HEK293 (cell line): ENCODE data around the gene ATP6V1F.

Experiments
- ATF2 ChIP-seq: fragments of 450-650 bp; formaldehyde crosslinking; IDR thresholded peaks from 2 replicates; pipeline ENCODE4 v1.5.1; 2016; ENCODE audit warnings: missing biosample characterization, missing genetic modification characterization, low read depth
- GLI2 ChIP-seq: fragments of 450-650 bp; formaldehyde crosslinking; IDR thresholded peaks from 2 replicates; pipeline ENCODE4; 2017; ENCODE audit warnings: missing biosample characterization, missing genetic modification characterization, low read depth, borderline replicate concordance
- KLF1 ChIP-seq: fragments of 450-650 bp; formaldehyde crosslinking; IDR thresholded peaks from 2 replicates; pipeline ENCODE4 v1.5.1; 2016; ENCODE audit warnings: missing biosample characterization, missing genetic modification characterization
- OSR2 ChIP-seq: fragments of 450-650 bp; formaldehyde crosslinking; IDR thresholded peaks from 2 replicates; pipeline ENCODE4 v1.5.1; 2016; ENCODE audit warnings: missing biosample characterization, missing genetic modification characterization
- SETDB1 ChIP-seq: IDR thresholded peaks from one replicate; pipeline ENCODE4 v1.6.1; 2017; ENCODE audit warnings: mild to moderate bottlenecking, low read length, moderate library complexity, mixed read lengths; ENCODE audit not compliant: insufficient read length
- ZNF138 ChIP-seq: fragments of 450-650 bp; formaldehyde crosslinking; IDR thresholded peaks from 2 replicates; pipeline ENCODE4 v1.5.1; 2016; ENCODE audit warnings: missing biosample characterization, missing genetic modification characterization, borderline replicate concordance
- ZNF280D ChIP-seq: fragments of 450-650 bp; formaldehyde crosslinking; IDR thresholded peaks from 2 replicates; pipeline ENCODE4 v1.5.1; 2016; ENCODE audit warnings: missing biosample characterization, missing genetic modification characterization
- ZNF311 ChIP-seq: fragments of 450-650 bp; formaldehyde crosslinking; IDR thresholded peaks from 2 replicates; pipeline ENCODE4 v1.5.1; 2017; ENCODE audit warnings: missing biosample characterization, missing genetic modification characterization, borderline replicate concordance
- ZNF398 ChIP-seq: fragments of 450-650 bp; formaldehyde crosslinking; IDR thresholded peaks from 2 replicates; pipeline ENCODE4 v1.5.1; 2017; ENCODE audit warnings: missing biosample characterization, missing genetic modification characterization
- ZNF521 ChIP-seq: fragments of 450-650 bp; formaldehyde crosslinking; IDR thresholded peaks from 2 replicates; pipeline ENCODE4 v1.5.1; 2017; ENCODE audit warnings: missing biosample characterization, mild to moderate bottlenecking, missing genetic modification characterization
- ZNF792 ChIP-seq: fragments of 450-650 bp; formaldehyde crosslinking; IDR thresholded peaks from 2 replicates; pipeline ENCODE4 v1.5.1; 2016; ENCODE audit warnings: missing biosample characterization, missing genetic modification characterization
- TF ChIP-seq, protein P1 (sequence below): fragments of 450-650 bp; formaldehyde crosslinking; IDR thresholded peaks from 2 replicates; pipeline ENCODE4 v1.5.1; 2016; ENCODE audit warnings: missing biosample characterization, missing genetic modification characterization
- TF ChIP-seq, protein P2 (sequence below): fragments of 450-650 bp; formaldehyde crosslinking; IDR thresholded peaks from 2 replicates; pipeline ENCODE4 v1.5.1; 2016; ENCODE audit warnings: missing biosample characterization, missing genetic modification characterization
- TF ChIP-seq, protein P3 (sequence below): fragments of 450-650 bp; formaldehyde crosslinking; IDR thresholded peaks from 2 replicates; pipeline ENCODE4 v1.5.1; 2016; ENCODE audit warnings: missing biosample characterization, missing genetic modification characterization

- TF ChIP-seq, protein P1, sequence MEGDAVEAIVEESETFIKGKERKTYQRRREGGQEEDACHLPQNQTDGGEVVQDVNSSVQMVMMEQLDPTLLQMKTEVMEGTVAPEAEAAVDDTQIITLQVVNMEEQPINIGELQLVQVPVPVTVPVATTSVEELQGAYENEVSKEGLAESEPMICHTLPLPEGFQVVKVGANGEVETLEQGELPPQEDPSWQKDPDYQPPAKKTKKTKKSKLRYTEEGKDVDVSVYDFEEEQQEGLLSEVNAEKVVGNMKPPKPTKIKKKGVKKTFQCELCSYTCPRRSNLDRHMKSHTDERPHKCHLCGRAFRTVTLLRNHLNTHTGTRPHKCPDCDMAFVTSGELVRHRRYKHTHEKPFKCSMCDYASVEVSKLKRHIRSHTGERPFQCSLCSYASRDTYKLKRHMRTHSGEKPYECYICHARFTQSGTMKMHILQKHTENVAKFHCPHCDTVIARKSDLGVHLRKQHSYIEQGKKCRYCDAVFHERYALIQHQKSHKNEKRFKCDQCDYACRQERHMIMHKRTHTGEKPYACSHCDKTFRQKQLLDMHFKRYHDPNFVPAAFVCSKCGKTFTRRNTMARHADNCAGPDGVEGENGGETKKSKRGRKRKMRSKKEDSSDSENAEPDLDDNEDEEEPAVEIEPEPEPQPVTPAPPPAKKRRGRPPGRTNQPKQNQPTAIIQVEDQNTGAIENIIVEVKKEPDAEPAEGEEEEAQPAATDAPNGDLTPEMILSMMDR (tag by site-specific recombination) = no peak
- TF ChIP-seq ZNF521 (tag by site-specific recombination) (no peak), ATF2 (tag by site-specific recombination) (no peak), SETDB1 (no peak), ZNF792 (tag by site-specific recombination) (no peak), KLF1 (tag by site-specific recombination) (no peak), GLI2 (no peak), ZNF398 (tag by site-specific recombination) (peak; percentile 59), ZNF311 (tag by site-specific recombination) (no peak), ZNF138 (tag by site-specific recombination) (no peak), OSR2 (tag by site-specific recombination) (no peak), ZNF280D (no peak)
- TF ChIP-seq, protein P2, sequence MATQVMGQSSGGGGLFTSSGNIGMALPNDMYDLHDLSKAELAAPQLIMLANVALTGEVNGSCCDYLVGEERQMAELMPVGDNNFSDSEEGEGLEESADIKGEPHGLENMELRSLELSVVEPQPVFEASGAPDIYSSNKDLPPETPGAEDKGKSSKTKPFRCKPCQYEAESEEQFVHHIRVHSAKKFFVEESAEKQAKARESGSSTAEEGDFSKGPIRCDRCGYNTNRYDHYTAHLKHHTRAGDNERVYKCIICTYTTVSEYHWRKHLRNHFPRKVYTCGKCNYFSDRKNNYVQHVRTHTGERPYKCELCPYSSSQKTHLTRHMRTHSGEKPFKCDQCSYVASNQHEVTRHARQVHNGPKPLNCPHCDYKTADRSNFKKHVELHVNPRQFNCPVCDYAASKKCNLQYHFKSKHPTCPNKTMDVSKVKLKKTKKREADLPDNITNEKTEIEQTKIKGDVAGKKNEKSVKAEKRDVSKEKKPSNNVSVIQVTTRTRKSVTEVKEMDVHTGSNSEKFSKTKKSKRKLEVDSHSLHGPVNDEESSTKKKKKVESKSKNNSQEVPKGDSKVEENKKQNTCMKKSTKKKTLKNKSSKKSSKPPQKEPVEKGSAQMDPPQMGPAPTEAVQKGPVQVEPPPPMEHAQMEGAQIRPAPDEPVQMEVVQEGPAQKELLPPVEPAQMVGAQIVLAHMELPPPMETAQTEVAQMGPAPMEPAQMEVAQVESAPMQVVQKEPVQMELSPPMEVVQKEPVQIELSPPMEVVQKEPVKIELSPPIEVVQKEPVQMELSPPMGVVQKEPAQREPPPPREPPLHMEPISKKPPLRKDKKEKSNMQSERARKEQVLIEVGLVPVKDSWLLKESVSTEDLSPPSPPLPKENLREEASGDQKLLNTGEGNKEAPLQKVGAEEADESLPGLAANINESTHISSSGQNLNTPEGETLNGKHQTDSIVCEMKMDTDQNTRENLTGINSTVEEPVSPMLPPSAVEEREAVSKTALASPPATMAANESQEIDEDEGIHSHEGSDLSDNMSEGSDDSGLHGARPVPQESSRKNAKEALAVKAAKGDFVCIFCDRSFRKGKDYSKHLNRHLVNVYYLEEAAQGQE = no peak
- TF ChIP-seq, protein P3, sequence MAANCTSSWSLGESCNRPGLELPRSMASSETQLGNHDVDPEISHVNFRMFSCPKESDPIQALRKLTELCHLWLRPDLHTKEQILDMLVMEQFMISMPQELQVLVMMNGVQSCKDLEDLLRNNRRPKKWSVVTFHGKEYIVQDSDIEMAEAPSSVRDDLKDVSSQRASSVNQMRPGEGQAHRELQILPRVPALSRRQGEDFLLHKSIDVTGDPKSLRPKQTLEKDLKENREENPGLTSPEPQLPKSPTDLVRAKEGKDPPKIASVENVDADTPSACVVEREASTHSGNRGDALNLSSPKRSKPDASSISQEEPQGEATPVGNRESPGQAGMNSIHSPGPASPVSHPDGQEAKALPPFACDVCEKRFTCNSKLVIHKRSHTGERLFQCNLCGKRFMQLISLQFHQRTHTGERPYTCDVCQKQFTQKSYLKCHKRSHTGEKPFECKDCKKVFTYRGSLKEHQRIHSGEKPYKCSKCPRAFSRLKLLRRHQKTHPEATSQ (tag by site-specific recombination) = no peak
Measured at GRCh38 chr7:128831994-128832879, 30.4 kb upstream of the ATP6V1F start.
